ENCODE data around the gene UBA7. TPM values are rescaled to one million over a fixed set of nuclear protein-coding genes. Genes with fewer than 3 reads are reported as not detected.
A peak's percentile ranks its signal among the peaks of the same experiment; 100 is the strongest.

Gene UBA7
- total and polyA plus RNA-seq, 4 donors = 53.0 to 112 (median 75.9) TPM

- Histone ChIP-seq H3K4me1 (ENCODE audit: control insufficient read depth in 5 of 5, insufficient read depth in 5 of 5, low read length in 5 of 5) (peaks cover 0 to 36% (median 23%) of the 10 kb centered on the region in 5 donors), H3K9ac (ENCODE audit: insufficient read depth in 1 of 2, low read length in 2 of 2) (peak overlapping the region; percentile 39 to 86), H3K36me3 (ENCODE audit: control insufficient read depth in 4 of 4, insufficient read depth in 4 of 4, low read length in 4 of 4) (peaks cover 0 to 28% (median 25%) of the 10 kb centered on the region in 4 donors), H3K27ac (ENCODE audit: low read depth in 1 of 2, low read length in 1 of 2) (peak overlapping the region in 1 of 2 donors; percentile 96), H3K4me3 (peak overlapping the region; percentile 58), H3K9me3 (ENCODE audit: control insufficient read depth in 4 of 4, insufficient read depth in 3 of 4, low read length in 3 of 4) (no peaks in the 10 kb centered on the region), H3K27me3 (ENCODE audit: control insufficient read depth in 3 of 3, insufficient read depth in 3 of 3, low read length in 2 of 3) (no peaks in the 10 kb centered on the region)
- DNase-seq (peak in 1 of 3 donors; percentile 36), ATAC-seq (ENCODE audit: insufficient read depth, low FRiP score) (peak; percentile 39)
- no peak for TF ChIP-seq CTCF (IDR thresholded peaks at IDR 0.05; ENCODE audit: control extremely low read depth, extremely low read depth)
- WGBS, 2 donors = 17 to 42% methylated on average over 9 of the region's 9 CpGs
These were observed 747 bp downstream of the UBA7 start for GRCh38 chr3:49812916-49813496.

- no peaks in the 10 kb centered on the region for H3K27me3 ChIP-seq (ENCODE audit: control insufficient read depth in 3 of 3, insufficient read depth in 3 of 3, low read length in 2 of 3)
- TF ChIP-seq CTCF (IDR thresholded peaks at IDR 0.05; ENCODE audit: control extremely low read depth, extremely low read depth) = no peak
- H3K4me3 ChIP-seq = no peak overlapping the region
- no peaks in the 10 kb centered on the region for H3K9me3 ChIP-seq (ENCODE audit: control insufficient read depth in 4 of 4, insufficient read depth in 3 of 4, low read length in 3 of 4)
- peaks cover 22 to 62% (median 37%) of the 10 kb centered on the region in 5 donors for H3K4me1 ChIP-seq (ENCODE audit: control insufficient read depth in 5 of 5, insufficient read depth in 5 of 5, low read length in 5 of 5)
- ATAC-seq (ENCODE audit: insufficient read depth, low FRiP score) (no peak), DNase-seq (peak; percentile 85 to 94 (median 86))
- H3K36me3 ChIP-seq (ENCODE audit: control insufficient read depth in 4 of 4, insufficient read depth in 4 of 4, low read length in 4 of 4) = peaks cover 0 to 41% (median 25%) of the 10 kb centered on the region in 4 donors
- no peak overlapping the region for H3K9ac ChIP-seq (ENCODE audit: insufficient read depth in 1 of 2, low read length in 2 of 2)
- H3K27ac ChIP-seq (ENCODE audit: low read depth in 1 of 2, low read length in 1 of 2) = peak overlapping the region in 1 of 2 donors; percentile 88
- WGBS, 2 donors = 46 to 65% methylated on average over 13 of the region's 13 CpGs
These were observed 6.2 kb downstream of the UBA7 start for GRCh38 chr3:49807431-49808114.

- ATAC-seq (ENCODE audit: insufficient read depth, low FRiP score) (no peak), DNase-seq (no peak)
- H3K9me3 ChIP-seq (ENCODE audit: control insufficient read depth in 4 of 4, insufficient read depth in 3 of 4, low read length in 3 of 4) = no peaks in the 10 kb centered on the region
- H3K27me3 ChIP-seq (ENCODE audit: control insufficient read depth in 3 of 3, insufficient read depth in 3 of 3, low read length in 2 of 3) = no peaks in the 10 kb centered on the region
- no peak for TF ChIP-seq CTCF (IDR thresholded peaks at IDR 0.05; ENCODE audit: control extremely low read depth, extremely low read depth)
- H3K4me1 ChIP-seq (ENCODE audit: control insufficient read depth in 5 of 5, insufficient read depth in 5 of 5, low read length in 5 of 5) = peaks cover 22 to 57% (median 37%) of the 10 kb centered on the region in 5 donors
- no peak overlapping the region for H3K9ac ChIP-seq (ENCODE audit: insufficient read depth in 1 of 2, low read length in 2 of 2)
- H3K4me3 ChIP-seq = no peak overlapping the region
- H3K27ac ChIP-seq (ENCODE audit: low read depth in 1 of 2, low read length in 1 of 2) = peak overlapping the region in 1 of 2 donors; percentile 88
- H3K36me3 ChIP-seq (ENCODE audit: control insufficient read depth in 4 of 4, insufficient read depth in 4 of 4, low read length in 4 of 4) = peaks cover 0 to 35% (median 22%) of the 10 kb centered on the region in 4 donors
- WGBS, 2 donors = 29 to 56% methylated on average over 2 of the region's 2 CpGs
These were observed 6.9 kb downstream of the UBA7 start for GRCh38 chr3:49806850-49807249.

Measured in lung (tissue), 12 donors.